ENCODE results near the gene RABGGTA. TPM values are rescaled to one million over a fixed set of nuclear protein-coding genes. Genes with fewer than 3 reads are reported as not detected.

Gene RABGGTA, protein sequence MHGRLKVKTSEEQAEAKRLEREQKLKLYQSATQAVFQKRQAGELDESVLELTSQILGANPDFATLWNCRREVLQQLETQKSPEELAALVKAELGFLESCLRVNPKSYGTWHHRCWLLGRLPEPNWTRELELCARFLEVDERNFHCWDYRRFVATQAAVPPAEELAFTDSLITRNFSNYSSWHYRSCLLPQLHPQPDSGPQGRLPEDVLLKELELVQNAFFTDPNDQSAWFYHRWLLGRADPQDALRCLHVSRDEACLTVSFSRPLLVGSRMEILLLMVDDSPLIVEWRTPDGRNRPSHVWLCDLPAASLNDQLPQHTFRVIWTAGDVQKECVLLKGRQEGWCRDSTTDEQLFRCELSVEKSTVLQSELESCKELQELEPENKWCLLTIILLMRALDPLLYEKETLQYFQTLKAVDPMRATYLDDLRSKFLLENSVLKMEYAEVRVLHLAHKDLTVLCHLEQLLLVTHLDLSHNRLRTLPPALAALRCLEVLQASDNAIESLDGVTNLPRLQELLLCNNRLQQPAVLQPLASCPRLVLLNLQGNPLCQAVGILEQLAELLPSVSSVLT
- 53.9 and 65.1 TPM in 2 replicates for total RNA-seq

DNA sequence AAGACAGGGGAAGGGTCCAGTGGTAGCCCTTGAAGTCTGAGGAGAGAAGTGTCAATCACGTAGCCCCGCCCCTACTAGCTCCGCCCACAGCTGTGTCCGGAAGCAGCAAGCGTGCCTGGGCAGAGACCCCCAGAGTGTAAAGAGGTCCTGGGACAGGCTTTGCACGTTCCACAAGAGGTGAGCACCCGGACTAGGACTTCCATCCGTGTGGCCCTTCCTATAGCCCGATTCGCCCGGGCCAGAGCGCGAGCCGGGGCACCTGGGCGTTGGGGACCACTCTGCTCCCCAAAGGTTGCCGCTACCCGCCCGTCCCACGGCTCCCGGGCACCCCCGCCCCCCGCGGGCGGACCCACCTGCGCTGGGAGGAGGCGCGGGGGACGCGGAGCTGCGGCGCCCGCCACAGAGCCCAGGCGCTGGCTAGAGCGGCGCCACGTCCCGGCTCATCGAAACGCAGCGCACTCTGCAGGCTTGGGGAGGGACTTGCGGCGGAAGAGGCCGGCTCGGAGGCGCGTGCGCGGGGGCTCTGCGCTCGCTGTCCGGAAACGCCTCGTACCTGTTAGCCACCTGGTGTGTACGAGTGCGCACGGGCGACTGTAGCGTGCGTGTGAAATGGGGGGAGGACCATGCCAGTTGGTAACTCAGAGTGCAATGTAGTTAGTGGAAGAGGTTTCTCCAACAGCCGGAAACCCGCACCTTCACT is at the start of gene RABGGTA:
TSS of gene RABGGTA (minus strand) at position 464 of the 700 bp plus-strand sequence. CDS start 482 bp downstream, outside the sequence.

DNA sequence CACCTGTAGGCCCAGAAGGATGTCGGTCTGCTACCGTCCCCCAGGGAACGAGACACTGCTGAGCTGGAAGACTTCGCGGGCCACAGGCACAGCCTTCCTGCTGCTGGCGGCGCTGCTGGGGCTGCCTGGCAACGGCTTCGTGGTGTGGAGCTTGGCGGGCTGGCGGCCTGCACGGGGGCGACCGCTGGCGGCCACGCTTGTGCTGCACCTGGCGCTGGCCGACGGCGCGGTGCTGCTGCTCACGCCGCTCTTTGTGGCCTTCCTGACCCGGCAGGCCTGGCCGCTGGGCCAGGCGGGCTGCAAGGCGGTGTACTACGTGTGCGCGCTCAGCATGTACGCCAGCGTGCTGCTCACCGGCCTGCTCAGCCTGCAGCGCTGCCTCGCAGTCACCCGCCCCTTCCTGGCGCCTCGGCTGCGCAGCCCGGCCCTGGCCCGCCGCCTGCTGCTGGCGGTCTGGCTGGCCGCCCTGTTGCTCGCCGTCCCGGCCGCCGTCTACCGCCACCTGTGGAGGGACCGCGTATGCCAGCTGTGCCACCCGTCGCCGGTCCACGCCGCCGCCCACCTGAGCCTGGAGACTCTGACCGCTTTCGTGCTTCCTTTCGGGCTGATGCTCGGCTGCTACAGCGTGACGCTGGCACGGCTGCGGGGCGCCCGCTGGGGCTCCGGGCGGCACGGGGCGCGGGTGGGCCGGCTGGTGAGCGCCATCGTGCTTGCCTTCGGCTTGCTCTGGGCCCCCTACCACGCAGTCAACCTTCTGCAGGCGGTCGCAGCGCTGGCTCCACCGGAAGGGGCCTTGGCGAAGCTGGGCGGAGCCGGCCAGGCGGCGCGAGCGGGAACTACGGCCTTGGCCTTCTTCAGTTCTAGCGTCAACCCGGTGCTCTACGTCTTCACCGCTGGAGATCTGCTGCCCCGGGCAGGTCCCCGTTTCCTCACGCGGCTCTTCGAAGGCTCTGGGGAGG is 39.5 kb upstream of the RABGGTA start, which contains the start of gene LTB4R:
TSS of gene LTB4R (plus strand) at position 857 of the 959 bp plus-strand sequence. CDS start 4,150 bp downstream, outside the sequence.

DNA sequence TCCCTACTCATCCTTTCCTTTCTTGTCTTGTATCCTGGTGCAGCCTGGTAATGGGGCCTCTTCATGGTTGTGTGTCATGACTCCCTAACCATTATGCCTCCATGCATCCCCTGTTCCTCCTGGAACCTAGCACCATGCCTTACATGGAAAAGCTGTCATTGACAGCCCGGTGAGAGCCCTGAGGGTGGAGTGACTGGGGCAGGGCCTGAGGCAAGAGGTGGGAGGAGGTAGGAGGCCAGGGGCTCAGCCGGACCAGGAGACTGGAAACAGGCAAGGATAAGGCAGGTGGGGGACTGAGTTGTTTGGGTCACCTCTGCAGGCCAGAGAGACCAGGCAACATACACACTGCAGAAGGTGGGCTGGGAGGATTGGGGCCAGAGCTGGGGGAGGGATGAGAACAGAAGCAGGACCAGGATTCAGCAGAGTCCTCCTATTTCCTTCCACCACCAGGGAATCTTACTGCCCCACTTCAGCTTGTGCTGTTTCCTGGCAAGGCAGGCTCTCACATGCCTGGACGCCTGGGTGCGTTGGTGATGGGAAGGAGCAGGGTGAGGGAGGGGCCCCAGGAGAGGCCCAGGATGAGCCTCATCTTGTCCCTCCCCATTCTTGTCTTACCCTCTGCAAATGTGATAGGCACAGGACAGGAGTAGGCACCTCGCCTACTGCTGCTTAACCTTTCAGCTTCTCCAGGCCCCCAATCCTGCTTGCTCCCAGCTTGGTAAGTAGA is 38.3 kb upstream of the RABGGTA start, which contains the start of gene LTB4R2:
TSS of gene LTB4R2 (plus strand) at position 603 of the 727 bp plus-strand sequence. CDS start 525 bp downstream, outside the sequence.

DNA sequence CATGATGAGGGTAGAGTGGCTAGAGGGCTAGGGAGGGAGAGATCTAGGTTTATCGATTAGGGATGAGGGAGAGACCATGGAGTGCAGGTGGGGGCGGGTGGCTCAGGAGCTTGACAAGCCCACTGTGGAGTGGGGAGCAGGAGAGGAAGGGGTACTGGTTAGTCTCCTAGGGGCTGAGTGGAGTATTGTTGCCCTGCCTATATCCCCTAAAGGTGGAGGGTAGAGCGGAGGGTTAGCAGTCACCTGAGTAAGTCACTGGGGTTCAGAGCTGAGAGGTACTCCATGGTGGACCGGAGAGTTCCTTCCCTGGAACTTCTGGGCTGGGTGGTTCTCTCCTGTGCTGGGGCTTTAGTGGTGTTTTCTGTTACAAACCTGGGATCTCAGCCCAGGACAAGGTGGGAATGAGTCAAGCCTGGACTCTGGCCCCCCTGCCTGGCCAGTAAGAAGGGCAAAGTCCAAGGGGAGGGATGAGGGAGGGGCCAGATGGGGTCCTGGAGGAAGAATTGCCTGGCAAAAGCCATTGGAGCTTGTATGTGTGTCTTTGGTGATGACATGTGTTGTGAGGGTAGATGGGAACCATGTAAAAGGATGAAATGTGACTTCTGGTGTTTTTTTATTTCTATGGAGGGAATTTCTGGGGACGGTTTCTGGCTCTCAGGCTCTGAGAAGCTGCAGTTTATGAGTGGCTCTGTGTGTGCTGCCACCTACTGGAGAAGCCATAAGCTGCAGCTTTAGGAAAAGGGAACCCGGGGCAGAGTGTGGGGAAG is 36.4 kb upstream of the RABGGTA start, which contains the start of gene CIDEB:
TSS of gene CIDEB (minus strand) at position 403 of the 767 bp plus-strand sequence. CDS start at position 284, 119 bp downstream.

GRCh38 chr14:24299255-24300191 is 28.1 kb upstream of the RABGGTA start, which contains the start of the genes DHRS1 and NOP9:
Gene DHRS1 (minus strand): TSS chr14:24299780. CDS start chr14:24299106, 674 bp downstream.
Gene NOP9 (plus strand): TSS chr14:24299850. CDS start chr14:24299955, 105 bp downstream.

DNA sequence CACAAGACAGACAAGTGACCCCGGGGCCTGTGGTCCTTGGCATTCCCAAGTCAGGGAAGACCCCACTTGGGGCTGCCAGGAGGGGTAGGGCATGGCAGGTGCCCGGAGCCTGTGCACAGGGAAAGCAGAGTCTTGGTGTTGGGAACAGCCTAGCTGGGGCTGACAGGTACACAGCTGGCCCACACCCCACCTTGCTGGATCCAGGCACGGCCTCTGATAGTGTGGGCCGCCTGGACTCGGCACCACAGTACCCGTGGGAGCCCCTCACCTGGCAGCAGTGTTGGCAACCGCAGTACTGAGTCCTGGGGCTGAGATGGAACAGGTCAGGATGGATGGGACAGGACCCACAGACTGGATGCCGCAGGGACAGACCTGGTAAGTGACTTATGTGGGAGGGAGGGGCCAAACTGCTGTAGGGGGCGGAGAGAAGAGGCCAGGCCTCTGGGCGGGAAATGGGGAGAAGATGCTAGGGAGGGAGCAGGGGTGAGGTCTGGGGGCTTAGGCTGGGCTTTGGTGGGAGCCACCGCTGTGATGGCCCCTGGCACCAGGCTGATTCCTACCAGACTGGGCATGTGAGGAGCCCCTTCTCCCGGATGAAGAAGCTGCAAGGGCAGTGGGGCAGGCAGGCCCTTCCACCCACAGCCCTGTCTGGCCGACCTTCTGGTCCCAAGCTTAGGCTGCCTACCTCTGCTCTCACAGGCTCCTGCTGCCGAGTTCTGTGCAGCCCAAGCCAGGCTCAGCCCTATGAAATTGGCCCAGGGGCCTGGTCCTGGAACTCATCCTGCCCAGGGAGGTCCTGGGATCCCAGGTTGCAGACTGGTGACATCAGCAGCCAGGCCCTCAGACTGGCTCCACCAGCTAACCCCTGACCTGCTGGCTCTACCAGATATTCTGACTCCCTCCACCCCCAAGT is 8.3 kb downstream of the RABGGTA start, which contains the start of gene TGM1:
TSS of gene TGM1 (minus strand) at position 357 of the 913 bp plus-strand sequence. CDS start 825 bp downstream, outside the sequence.

GRCh38 chr14:24232645-24233537 is 38.5 kb downstream of the RABGGTA start, which contains the start of gene GMPR2:
Gene GMPR2 (plus strand): TSS chr14:24232929. CDS start chr14:24233254, 325 bp downstream.

DNA sequence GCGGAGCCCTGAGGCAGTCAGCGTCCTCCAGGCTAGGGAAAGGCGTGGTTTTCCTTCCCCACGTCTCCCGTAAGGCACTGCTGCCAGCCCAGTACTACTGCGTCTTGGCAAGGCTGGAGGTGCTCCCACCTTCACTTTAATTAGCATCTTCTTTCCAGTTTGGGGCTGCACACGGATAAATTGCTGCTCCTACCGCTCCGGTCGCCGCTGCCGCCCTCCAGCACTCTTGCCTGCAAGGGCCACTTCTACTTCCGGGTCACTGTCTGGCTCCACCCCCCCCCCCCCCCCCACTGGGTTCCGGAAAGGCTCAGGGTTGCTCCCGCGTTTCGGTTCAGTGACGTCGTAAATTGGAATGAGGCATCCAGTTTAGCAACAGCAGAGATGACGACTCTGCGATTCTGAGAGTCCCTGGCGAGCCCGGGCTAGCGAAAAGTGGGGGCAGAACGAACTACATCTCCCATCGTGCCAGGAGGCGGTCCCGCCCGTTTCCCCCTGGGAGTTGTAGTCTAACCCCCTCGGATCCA is 39.2 kb downstream of the RABGGTA start, which contains the start of gene NEDD8:
TSS of gene NEDD8 (minus strand) at position 247 of the 524 bp plus-strand sequence. CDS start at position 147, 100 bp downstream.

Other genes starting within 250 kb of the RABGGTA start
- gene CARMIL3, start 219.6 kb downstream of the RABGGTA start, total RNA-seq = under 0.01 and 0.24 TPM in 2 replicates
- not detected in 2 replicates for gene CPNE6, start 200.0 kb downstream of the RABGGTA start, total RNA-seq
- 57.1 and 93.8 TPM in 2 replicates for gene PCK2, start 177.3 kb downstream of the RABGGTA start, total RNA-seq
- gene DCAF11, start 156.8 kb downstream of the RABGGTA start, total RNA-seq = 70.1 and 80.1 TPM in 2 replicates
- gene NRL, start 156.6 kb downstream of the RABGGTA start, total RNA-seq = 0.96 and 1.9 TPM in 2 replicates
- gene FITM1, start 140.9 kb downstream of the RABGGTA start, total RNA-seq = under 0.01 and 0.24 TPM in 2 replicates
- gene PSME1, start 135.4 kb downstream of the RABGGTA start, total RNA-seq = 92.9 and 152 TPM in 2 replicates
- gene EMC9, start 130.0 kb downstream of the RABGGTA start, total RNA-seq = 11.7 and 12.8 TPM in 2 replicates
- gene PSME2, start 125.0 kb downstream of the RABGGTA start, total RNA-seq = 33.7 and 78.8 TPM in 2 replicates
- 23.9 and 49.0 TPM in 2 replicates for gene RNF31, start 124.1 kb downstream of the RABGGTA start, total RNA-seq
- gene IRF9, start 110.3 kb downstream of the RABGGTA start, total RNA-seq = 16.8 and 62.9 TPM in 2 replicates
- 1.7 and 6.0 TPM in 2 replicates for gene REC8, start 99.5 kb downstream of the RABGGTA start, total RNA-seq
- gene IPO4, start 82.8 kb downstream of the RABGGTA start, total RNA-seq = 45.6 and 64.3 TPM in 2 replicates
- gene TM9SF1, start 76.2 kb downstream of the RABGGTA start, total RNA-seq = 63.9 and 79.9 TPM in 2 replicates
- not detected in 2 replicates for gene TSSK4, start 65.9 kb downstream of the RABGGTA start, total RNA-seq
- gene CHMP4A, start 58.1 kb downstream of the RABGGTA start, total RNA-seq = 32.8 and 40.7 TPM in 2 replicates
- 10.8 and 14.7 TPM in 2 replicates for gene MDP1, start 55.5 kb downstream of the RABGGTA start, total RNA-seq
- 91.6 and 113 TPM in 2 replicates for gene NEDD8, start 39.2 kb downstream of the RABGGTA start, total RNA-seq
- gene GMPR2, start 38.7 kb downstream of the RABGGTA start, total RNA-seq = 95.1 and 97.1 TPM in 2 replicates
- 53.1 and 287 TPM in 2 replicates for gene TINF2, start 29.0 kb downstream of the RABGGTA start, total RNA-seq
- 69.1 and 167 TPM in 2 replicates for gene TGM1, start 8.4 kb downstream of the RABGGTA start, total RNA-seq
- 23.0 and 29.4 TPM in 2 replicates for gene DHRS1, start 28.2 kb upstream of the RABGGTA start, total RNA-seq
- gene NOP9, start 28.3 kb upstream of the RABGGTA start, total RNA-seq = 26.6 and 41.4 TPM in 2 replicates
- gene CIDEB, start 36.4 kb upstream of the RABGGTA start, total RNA-seq = 1.4 and 6.0 TPM in 2 replicates
- 30.3 and 32.5 TPM in 2 replicates for gene LTB4R2, start 38.5 kb upstream of the RABGGTA start, total RNA-seq
- 13.5 and 13.6 TPM in 2 replicates for gene LTB4R, start 39.9 kb upstream of the RABGGTA start, total RNA-seq
- 1.7 TPM in 1 of 2 replicates, not detected in the other for gene ADCY4, start 63.5 kb upstream of the RABGGTA start, total RNA-seq
- gene RIPK3, start 68.4 kb upstream of the RABGGTA start, total RNA-seq = 2.1 and 5.1 TPM in 2 replicates
- 10.6 and 17.3 TPM in 2 replicates for gene NFATC4, start 96.6 kb upstream of the RABGGTA start, total RNA-seq
- gene NYNRIN, start 127.4 kb upstream of the RABGGTA start, total RNA-seq = 7.0 and 8.4 TPM in 2 replicates
- gene CBLN3, start 158.1 kb upstream of the RABGGTA start, total RNA-seq = 0.64 and 0.96 TPM in 2 replicates
- 95.7 and 155 TPM in 2 replicates for gene KHNYN, start 158.4 kb upstream of the RABGGTA start, total RNA-seq
- gene SDR39U1, start 171.2 kb upstream of the RABGGTA start, total RNA-seq = 4.5 and 5.1 TPM in 2 replicates
- not detected in 2 replicates for gene CMA1, start 236.7 kb upstream of the RABGGTA start, total RNA-seq

All from tracheal epithelial cell (primary cell).